ENCODE measurements around the gene PP2D1. TPM values are rescaled to one million over a fixed set of nuclear protein-coding genes. Genes with fewer than 3 reads are reported as not detected.

The PP2D1 gene, protein sequence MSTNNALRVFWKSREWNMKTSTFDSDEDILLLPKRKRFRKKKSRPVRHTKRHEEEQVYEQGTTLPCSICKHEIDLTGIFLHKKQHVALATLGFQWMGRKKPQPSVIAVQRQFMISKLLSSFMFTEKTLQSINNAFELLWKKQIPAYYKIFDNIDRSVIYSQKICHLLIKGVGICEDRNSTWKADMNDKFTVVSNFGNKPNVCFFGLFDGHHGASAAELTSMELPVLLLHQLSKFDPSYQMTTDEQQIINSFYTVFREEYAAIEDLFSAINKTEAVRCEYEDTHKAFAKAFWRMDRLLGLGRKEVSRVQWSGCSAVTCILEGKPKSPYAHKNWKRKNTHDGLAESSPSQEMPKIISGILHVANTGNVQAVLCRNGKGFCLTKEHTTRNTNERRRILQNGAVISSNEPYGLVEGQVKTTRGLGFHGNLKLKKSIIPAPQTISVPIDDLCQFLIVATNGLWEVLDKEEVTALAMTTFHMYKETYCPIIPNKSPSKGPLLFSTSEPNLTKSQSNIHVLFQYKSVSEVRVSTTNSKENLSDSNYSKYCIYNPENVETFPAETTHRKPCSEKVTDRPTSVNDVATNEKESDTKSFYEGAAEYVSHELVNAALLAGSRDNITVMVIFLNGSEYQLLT
- total RNA-seq (2021) (not detected in 3 replicates), Bru-seq, nascent RNA (not detected)
- long read RNA-seq, experiment 1, result 0 reads
- long read RNA-seq, experiment 2, result 0 reads
- long read RNA-seq, experiment 3, result 0 reads

DNA sequence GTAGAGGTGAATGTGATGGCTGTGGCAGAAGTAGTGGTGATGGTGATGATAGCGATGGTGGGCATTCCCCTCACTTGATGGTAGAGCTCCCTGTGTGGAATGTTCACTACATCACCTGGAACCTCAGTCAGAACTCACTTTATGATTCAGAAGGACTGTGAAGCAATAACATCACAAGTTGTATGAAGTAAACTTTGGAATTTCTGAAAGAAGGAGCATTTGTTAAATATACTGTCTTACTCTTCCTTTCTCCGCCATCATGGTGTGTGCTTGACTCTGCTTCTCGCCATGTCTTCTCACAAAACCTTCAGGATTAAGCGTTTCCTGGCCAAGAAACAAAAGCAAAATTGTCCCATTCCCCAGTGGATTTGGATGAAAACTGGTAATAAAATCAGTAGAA, at the start of gene PP2D1:
Gene PP2D1, minus strand, starts transcription at position 101 of the 400 bp plus-strand sequence. CDS start 192 bp downstream, outside the sequence.
- ATAC-seq, result no peak

DNA sequence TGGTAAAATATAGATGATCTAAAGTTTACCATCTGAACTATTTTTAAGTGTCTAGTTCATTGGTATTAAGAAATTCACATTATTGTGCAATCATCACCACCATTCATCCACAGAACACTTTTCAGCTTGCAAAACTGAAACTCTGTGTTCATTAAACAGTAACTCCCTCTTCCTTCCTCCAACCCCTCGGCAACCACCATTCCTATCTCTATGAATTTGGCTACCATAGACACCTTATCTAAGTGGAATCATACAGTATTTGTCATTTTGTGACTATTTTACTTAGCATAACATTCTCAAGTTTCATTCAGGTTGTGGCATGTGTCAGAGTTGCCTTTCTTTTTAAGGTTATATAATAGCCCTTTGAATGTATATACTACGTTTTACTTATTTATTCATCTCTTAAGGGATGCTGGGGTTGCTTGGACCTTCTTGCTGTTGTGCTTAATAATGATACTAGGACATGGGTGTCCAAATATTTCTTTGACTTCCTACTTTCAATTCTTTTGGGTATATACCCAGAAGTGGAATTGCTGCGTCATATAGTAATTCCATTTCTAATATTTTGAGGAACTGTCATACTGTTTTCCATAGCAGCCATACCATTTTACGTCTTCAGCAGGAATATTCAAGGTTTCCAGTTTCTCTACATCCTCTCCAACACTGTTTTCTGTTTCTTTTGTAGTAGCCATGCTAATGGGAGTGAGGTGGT, 49.1 kb upstream of the PP2D1 start:
- Mint-ChIP-seq H3K4me1 (no peaks in the 10 kb centered on the region), H3K9me3 (peaks cover 5% of the 10 kb centered on the region; the same call in 1 of the 2 replicates), H3K27ac (no peak overlapping the region), H3K27me3 (ENCODE audit: low read depth) (no peaks in the 10 kb centered on the region; the same call in 1 of the 2 replicates), H3K4me3 (no peak overlapping the region), H3K36me3 (no peaks in the 10 kb centered on the region)
- DNase-seq (ENCODE audit: low spot score) (no peak), ATAC-seq (no peak)
- POLR2A ChIA-PET, result no interaction called here
- CTCF ChIA-PET, result no interaction called here
- TF ChIP-seq RORB (CRISPR knock-in tag; IDR thresholded peaks at IDR 0.05) (no peak), FOXP1 (CRISPR knock-in tag; IDR thresholded peaks at IDR 0.05; ENCODE audit: borderline replicate concordance) (no peak), EMX1 (CRISPR knock-in tag; IDR thresholded peaks at IDR 0.05) (no peak), KAT7 (CRISPR knock-in tag; IDR thresholded peaks at IDR 0.05; ENCODE audit: borderline replicate concordance) (no peak), ZNF121 (CRISPR knock-in tag; IDR thresholded peaks at IDR 0.05) (no peak)
- TF ChIP-seq, protein P1, sequence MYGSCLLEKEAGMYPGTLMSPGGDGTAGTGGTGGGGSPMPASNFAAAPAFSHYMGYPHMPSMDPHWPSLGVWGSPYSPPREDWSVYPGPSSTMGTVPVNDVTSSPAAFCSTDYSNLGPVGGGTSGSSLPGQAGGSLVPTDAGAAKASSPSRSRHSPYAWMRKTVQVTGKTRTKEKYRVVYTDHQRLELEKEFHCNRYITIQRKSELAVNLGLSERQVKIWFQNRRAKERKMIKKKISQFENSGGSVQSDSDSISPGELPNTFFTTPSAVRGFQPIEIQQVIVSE (CRISPR knock-in tag; IDR thresholded peaks at IDR 0.05; ENCODE audit: borderline replicate concordance), result no peak
- TF ChIP-seq, protein P2, sequence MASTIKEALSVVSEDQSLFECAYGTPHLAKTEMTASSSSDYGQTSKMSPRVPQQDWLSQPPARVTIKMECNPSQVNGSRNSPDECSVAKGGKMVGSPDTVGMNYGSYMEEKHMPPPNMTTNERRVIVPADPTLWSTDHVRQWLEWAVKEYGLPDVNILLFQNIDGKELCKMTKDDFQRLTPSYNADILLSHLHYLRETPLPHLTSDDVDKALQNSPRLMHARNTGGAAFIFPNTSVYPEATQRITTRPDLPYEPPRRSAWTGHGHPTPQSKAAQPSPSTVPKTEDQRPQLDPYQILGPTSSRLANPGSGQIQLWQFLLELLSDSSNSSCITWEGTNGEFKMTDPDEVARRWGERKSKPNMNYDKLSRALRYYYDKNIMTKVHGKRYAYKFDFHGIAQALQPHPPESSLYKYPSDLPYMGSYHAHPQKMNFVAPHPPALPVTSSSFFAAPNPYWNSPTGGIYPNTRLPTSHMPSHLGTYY (CRISPR knock-in tag; IDR thresholded peaks at IDR 0.05), result no peak
- TF ChIP-seq, protein P3, sequence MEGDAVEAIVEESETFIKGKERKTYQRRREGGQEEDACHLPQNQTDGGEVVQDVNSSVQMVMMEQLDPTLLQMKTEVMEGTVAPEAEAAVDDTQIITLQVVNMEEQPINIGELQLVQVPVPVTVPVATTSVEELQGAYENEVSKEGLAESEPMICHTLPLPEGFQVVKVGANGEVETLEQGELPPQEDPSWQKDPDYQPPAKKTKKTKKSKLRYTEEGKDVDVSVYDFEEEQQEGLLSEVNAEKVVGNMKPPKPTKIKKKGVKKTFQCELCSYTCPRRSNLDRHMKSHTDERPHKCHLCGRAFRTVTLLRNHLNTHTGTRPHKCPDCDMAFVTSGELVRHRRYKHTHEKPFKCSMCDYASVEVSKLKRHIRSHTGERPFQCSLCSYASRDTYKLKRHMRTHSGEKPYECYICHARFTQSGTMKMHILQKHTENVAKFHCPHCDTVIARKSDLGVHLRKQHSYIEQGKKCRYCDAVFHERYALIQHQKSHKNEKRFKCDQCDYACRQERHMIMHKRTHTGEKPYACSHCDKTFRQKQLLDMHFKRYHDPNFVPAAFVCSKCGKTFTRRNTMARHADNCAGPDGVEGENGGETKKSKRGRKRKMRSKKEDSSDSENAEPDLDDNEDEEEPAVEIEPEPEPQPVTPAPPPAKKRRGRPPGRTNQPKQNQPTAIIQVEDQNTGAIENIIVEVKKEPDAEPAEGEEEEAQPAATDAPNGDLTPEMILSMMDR (IDR thresholded peaks at IDR 0.05), result no peak
- TF ChIP-seq, protein P4, sequence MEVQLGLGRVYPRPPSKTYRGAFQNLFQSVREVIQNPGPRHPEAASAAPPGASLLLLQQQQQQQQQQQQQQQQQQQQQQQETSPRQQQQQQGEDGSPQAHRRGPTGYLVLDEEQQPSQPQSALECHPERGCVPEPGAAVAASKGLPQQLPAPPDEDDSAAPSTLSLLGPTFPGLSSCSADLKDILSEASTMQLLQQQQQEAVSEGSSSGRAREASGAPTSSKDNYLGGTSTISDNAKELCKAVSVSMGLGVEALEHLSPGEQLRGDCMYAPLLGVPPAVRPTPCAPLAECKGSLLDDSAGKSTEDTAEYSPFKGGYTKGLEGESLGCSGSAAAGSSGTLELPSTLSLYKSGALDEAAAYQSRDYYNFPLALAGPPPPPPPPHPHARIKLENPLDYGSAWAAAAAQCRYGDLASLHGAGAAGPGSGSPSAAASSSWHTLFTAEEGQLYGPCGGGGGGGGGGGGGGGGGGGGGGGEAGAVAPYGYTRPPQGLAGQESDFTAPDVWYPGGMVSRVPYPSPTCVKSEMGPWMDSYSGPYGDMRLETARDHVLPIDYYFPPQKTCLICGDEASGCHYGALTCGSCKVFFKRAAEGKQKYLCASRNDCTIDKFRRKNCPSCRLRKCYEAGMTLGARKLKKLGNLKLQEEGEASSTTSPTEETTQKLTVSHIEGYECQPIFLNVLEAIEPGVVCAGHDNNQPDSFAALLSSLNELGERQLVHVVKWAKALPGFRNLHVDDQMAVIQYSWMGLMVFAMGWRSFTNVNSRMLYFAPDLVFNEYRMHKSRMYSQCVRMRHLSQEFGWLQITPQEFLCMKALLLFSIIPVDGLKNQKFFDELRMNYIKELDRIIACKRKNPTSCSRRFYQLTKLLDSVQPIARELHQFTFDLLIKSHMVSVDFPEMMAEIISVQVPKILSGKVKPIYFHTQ (CRISPR knock-in tag; IDR thresholded peaks at IDR 0.05), result no peak

More for the DNA sequence above, at the start of gene PP2D1:
- H3K36me3 Mint-ChIP-seq, result no peaks in the 10 kb centered on the region
- no peak for DNase-seq (ENCODE audit: low spot score)
- no peak within 1 kb of the TSS for H3K4me3 Mint-ChIP-seq
- H3K9me3 Mint-ChIP-seq, result no peaks in the 10 kb centered on the region
- H3K27me3 Mint-ChIP-seq (ENCODE audit: low read depth), result no peaks in the 10 kb centered on the region
- no peak within 1 kb of the TSS for H3K27ac Mint-ChIP-seq
- no peaks in the 10 kb centered on the region for H3K4me1 Mint-ChIP-seq
- TF ChIP-seq SP1 (CRISPR knock-in tag; conservative IDR thresholded peaks at IDR 0.05), result no peak
- TF ChIP-seq, protein P5, sequence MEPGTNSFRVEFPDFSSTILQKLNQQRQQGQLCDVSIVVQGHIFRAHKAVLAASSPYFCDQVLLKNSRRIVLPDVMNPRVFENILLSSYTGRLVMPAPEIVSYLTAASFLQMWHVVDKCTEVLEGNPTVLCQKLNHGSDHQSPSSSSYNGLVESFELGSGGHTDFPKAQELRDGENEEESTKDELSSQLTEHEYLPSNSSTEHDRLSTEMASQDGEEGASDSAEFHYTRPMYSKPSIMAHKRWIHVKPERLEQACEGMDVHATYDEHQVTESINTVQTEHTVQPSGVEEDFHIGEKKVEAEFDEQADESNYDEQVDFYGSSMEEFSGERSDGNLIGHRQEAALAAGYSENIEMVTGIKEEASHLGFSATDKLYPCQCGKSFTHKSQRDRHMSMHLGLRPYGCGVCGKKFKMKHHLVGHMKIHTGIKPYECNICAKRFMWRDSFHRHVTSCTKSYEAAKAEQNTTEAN (CRISPR knock-in tag; IDR thresholded peaks at IDR 0.05), result no peak
- TF ChIP-seq RELA (CRISPR knock-in tag; IDR thresholded peaks at IDR 0.05; ENCODE audit: borderline replicate concordance), result no peak
- TF ChIP-seq SOX15 (CRISPR knock-in tag; IDR thresholded peaks at IDR 0.05), result no peak
- no peak for TF ChIP-seq IRF2 (CRISPR knock-in tag; IDR thresholded peaks at IDR 0.05; ENCODE audit: borderline replicate concordance, low read depth)
- no peak for TF ChIP-seq ZNF219 (CRISPR knock-in tag; IDR thresholded peaks at IDR 0.05; ENCODE audit: borderline replicate concordance)
- TF ChIP-seq, protein P6, sequence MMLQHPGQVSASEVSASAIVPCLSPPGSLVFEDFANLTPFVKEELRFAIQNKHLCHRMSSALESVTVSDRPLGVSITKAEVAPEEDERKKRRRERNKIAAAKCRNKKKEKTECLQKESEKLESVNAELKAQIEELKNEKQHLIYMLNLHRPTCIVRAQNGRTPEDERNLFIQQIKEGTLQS (CRISPR knock-in tag; conservative IDR thresholded peaks at IDR 0.05), result no peak
- TF ChIP-seq, protein P7, sequence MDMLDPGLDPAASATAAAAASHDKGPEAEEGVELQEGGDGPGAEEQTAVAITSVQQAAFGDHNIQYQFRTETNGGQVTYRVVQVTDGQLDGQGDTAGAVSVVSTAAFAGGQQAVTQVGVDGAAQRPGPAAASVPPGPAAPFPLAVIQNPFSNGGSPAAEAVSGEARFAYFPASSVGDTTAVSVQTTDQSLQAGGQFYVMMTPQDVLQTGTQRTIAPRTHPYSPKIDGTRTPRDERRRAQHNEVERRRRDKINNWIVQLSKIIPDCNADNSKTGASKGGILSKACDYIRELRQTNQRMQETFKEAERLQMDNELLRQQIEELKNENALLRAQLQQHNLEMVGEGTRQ (CRISPR knock-in tag; IDR thresholded peaks at IDR 0.05), result no peak
- TF ChIP-seq, protein P8, sequence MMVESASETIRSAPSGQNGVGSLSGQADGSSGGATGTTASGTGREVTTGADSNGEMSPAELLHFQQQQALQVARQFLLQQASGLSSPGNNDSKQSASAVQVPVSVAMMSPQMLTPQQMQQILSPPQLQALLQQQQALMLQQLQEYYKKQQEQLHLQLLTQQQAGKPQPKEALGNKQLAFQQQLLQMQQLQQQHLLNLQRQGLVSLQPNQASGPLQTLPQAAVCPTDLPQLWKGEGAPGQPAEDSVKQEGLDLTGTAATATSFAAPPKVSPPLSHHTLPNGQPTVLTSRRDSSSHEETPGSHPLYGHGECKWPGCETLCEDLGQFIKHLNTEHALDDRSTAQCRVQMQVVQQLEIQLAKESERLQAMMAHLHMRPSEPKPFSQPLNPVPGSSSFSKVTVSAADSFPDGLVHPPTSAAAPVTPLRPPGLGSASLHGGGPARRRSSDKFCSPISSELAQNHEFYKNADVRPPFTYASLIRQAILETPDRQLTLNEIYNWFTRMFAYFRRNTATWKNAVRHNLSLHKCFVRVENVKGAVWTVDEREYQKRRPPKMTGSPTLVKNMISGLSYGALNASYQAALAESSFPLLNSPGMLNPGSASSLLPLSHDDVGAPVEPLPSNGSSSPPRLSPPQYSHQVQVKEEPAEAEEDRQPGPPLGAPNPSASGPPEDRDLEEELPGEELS (CRISPR knock-in tag; IDR thresholded peaks at IDR 0.05), result no peak
- no peak for TF ChIP-seq GRHL2 (CRISPR knock-in tag; IDR thresholded peaks at IDR 0.05; ENCODE audit: insufficient replicate concordance, severe bottlenecking)
- no peak for TF ChIP-seq NFE2L1 (CRISPR knock-in tag; IDR thresholded peaks at IDR 0.05)
- ChIA-PET POLR2A (no interaction called here), CTCF (no interaction called here)

Measured in WTC11 (cell line).